Type B pancreatic cell (in vitro differentiated cells): ENCODE results near the gene RNF125. TPM values are rescaled to one million over a fixed set of nuclear protein-coding genes. Genes with fewer than 3 reads are reported as not detected.

Experiments used
- DNase-seq: peaks from one replicate; pipeline ENCODE4 v3.0.0; 2021; ENCODE audit warnings: mixed read lengths; ENCODE audit not compliant: unreplicated experiment; ENCODE audit errors: extremely low spot score
- H3K27ac Mint-ChIP-seq: 2 replicates; pipeline ENCODE4 v1.8.0; 2021; ENCODE audit warnings: mild to moderate bottlenecking, mixed read lengths
- H3K27me3 Mint-ChIP-seq: 2 replicates; pipeline ENCODE4 v1.8.0; 2021; ENCODE audit warnings: mixed read lengths
- H3K36me3 Mint-ChIP-seq: 2 replicates; pipeline ENCODE4 v1.8.0; 2021; ENCODE audit warnings: mixed read lengths
- H3K4me1 Mint-ChIP-seq: one replicate; pipeline ENCODE4 v1.8.0; 2021; ENCODE audit warnings: mixed read lengths; ENCODE audit not compliant: unreplicated experiment
- H3K4me3 Mint-ChIP-seq: 2 replicates; pipeline ENCODE4 v1.8.0; 2021; ENCODE audit warnings: mild to moderate bottlenecking, mixed read lengths
- H3K9me3 Mint-ChIP-seq: 2 replicates; pipeline ENCODE4 v1.8.0; 2021; ENCODE audit warnings: mixed read lengths
- total RNA-seq: library from RNA; stranded (reverse); gene quantifications from 2 replicates; pipeline ENCODE4 v1.2.1, GENCODE V29; 2021; ENCODE audit warnings: low replicate concordance
- TF ChIP-seq, protein P1 (sequence below): fragments of 200-600 bp; sonication (generic); conservative IDR thresholded peaks from 2 replicates; pipeline ENCODE4 v1.5.0; 2021; ENCODE audit warnings: antibody characterized with exemption, mild to moderate bottlenecking

The RNF125 gene
- total RNA-seq, 1 donor from 2014 or later = 0.94 TPM

DNA sequence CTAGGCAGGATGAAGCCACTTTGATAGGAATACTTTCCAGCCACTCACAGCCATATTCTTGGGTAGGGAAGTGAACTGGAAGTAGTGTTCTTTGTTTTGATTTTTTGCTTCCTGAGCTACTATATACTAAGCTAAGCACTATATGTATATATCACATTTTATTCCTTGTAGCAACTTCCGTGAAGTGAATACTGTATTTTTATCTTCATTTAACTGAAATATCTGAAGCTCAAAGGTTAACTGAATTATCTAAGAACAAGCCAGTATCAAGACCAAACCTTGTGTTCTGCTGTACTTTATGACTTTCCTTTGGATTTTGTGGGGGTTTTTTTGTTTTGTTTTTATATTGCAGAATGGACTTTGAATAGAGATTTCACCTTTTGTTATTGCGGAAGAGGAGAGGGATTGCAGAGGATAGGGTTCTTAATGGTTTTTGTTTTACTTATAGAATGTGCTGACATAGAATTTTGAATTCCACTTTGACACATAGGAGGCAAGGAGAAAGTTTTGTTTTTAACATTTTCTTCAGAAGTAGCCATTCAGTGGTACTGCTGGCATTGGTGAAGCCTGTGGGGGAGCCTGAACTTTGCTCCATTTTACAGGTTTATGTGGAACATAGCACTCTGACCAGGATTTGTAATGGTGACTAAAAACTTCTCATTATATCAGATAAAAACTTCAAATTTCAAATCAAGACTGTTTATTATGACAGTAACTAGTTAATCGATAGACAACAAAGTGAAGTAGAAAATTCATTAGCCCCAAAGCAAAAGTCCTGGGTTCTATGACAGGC, 48.9 kb downstream of the RNF125 start:
- TF ChIP-seq, protein P1, sequence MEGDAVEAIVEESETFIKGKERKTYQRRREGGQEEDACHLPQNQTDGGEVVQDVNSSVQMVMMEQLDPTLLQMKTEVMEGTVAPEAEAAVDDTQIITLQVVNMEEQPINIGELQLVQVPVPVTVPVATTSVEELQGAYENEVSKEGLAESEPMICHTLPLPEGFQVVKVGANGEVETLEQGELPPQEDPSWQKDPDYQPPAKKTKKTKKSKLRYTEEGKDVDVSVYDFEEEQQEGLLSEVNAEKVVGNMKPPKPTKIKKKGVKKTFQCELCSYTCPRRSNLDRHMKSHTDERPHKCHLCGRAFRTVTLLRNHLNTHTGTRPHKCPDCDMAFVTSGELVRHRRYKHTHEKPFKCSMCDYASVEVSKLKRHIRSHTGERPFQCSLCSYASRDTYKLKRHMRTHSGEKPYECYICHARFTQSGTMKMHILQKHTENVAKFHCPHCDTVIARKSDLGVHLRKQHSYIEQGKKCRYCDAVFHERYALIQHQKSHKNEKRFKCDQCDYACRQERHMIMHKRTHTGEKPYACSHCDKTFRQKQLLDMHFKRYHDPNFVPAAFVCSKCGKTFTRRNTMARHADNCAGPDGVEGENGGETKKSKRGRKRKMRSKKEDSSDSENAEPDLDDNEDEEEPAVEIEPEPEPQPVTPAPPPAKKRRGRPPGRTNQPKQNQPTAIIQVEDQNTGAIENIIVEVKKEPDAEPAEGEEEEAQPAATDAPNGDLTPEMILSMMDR = no peak
- Mint-ChIP-seq H3K27me3 (no peaks in the 10 kb centered on the region), H3K4me1 (no peaks in the 10 kb centered on the region), H3K27ac (no peak overlapping the region), H3K9me3 (no peaks in the 10 kb centered on the region), H3K36me3 (no peaks in the 10 kb centered on the region), H3K4me3 (no peak overlapping the region)
- no peak for DNase-seq

DNA sequence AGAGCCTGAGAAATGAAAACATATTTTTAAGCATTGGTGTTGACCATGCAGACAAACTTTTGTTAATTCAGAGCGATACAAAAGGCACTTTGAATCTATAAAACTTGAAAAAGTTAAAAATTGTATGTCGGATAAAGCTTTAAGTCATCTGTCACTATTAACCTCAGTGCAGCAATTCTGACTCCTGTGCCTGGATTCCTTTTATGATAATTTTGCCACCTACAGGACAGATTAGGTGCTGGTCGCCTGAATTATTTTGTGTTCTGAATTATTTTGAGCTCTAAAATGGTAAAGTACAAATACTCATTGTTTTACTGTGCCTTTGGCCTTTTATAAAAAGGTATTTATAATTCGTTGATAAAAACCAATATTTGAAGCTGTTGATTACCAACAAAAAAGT, 53.7 kb downstream of the RNF125 start:
- no peak for DNase-seq
- TF ChIP-seq, protein P1 = peak; percentile 70
- H3K27ac Mint-ChIP-seq = no peak overlapping the region
- no peaks in the 10 kb centered on the region for H3K4me1 Mint-ChIP-seq
- H3K36me3 Mint-ChIP-seq = no peaks in the 10 kb centered on the region
- no peaks in the 10 kb centered on the region for H3K9me3 Mint-ChIP-seq
- H3K27me3 Mint-ChIP-seq = no peaks in the 10 kb centered on the region
- H3K4me3 Mint-ChIP-seq = no peak overlapping the region

DNA sequence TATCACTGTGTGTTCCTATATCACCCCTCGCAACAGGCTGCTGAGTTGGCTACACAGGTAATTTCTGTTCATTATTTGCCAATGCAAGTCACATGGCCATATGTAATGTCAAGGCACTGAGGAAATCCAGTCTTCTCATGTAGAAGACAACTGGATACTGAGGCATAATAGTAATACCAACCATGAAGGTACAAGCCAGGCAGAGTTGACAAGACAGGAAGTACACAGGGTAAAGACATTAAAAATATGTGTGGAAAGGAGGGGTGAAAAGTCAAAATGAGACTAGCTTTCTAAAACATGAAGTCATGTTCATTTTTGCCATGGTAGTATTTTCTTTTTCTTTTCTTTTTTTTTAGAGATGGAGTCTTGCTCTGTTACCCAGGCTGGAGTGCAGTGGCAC, 55.6 kb downstream of the RNF125 start:
- TF ChIP-seq, protein P1 = no peak
- no peaks in the 10 kb centered on the region for H3K4me1 Mint-ChIP-seq
- no peaks in the 10 kb centered on the region for H3K27me3 Mint-ChIP-seq
- no peaks in the 10 kb centered on the region for H3K9me3 Mint-ChIP-seq
- H3K27ac Mint-ChIP-seq = no peak overlapping the region
- no peak overlapping the region for H3K4me3 Mint-ChIP-seq
- no peak for DNase-seq
- H3K36me3 Mint-ChIP-seq = no peaks in the 10 kb centered on the region

DNA sequence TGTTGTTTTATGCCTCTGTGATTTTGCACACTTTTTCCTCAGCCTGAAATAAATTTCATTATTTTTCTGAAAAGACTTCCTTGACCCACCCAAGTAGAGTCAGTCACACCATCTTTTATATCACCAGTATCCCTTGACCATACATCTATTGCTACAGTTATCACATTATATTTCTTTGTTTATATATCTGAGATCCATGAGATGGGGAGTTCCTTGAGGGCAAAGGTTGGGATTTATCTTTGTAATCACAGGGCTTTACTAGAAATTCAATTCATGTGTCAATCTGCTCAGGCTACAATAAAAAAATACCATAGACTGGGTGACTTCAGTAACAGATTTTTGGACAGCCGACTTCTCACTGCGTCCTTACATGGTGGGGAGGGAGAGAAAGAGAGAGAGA, 60.2 kb downstream of the RNF125 start:
- H3K4me1 Mint-ChIP-seq = no peaks in the 10 kb centered on the region
- DNase-seq = no peak
- no peaks in the 10 kb centered on the region for H3K9me3 Mint-ChIP-seq
- no peak overlapping the region for H3K4me3 Mint-ChIP-seq
- H3K27me3 Mint-ChIP-seq = no peaks in the 10 kb centered on the region
- TF ChIP-seq, protein P1 = no peak
- no peaks in the 10 kb centered on the region for H3K36me3 Mint-ChIP-seq
- H3K27ac Mint-ChIP-seq = no peak overlapping the region

DNA sequence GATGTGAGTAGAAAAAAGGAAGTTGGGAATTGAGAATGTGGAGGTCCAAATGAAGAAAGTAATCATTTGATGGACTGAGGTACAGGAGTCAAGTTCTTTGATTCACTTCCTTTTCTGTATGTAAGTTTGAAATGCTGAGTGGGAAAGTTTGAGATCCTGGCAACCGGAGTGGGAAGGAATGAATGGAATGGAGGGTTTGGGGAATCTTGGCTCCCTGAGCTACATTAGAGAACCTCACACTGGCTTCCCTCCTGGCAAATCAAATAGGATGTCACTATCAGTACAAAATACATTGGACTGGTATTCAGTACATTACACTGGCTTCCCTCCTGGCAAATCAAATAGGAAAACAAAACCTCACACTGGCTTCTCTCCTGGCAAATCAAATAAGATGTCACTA, 63.3 kb downstream of the RNF125 start:
- H3K9me3 Mint-ChIP-seq = no peaks in the 10 kb centered on the region
- no peak overlapping the region for H3K4me3 Mint-ChIP-seq

More for the DNA sequence above, 63.3 kb downstream of the RNF125 start:
- DNase-seq = no peak
- Mint-ChIP-seq H3K36me3 (no peaks in the 10 kb centered on the region), H3K27ac (no peak overlapping the region), H3K4me1 (peaks cover 6% of the 10 kb centered on the region), H3K27me3 (no peaks in the 10 kb centered on the region)
- TF ChIP-seq, protein P1 = no peak
